Astrocyte of the cerebellum (primary cell): ENCODE results near the gene CTIF.

Source experiments
- DNase-seq: peaks from one replicate; pipeline ENCODE4 v3.0.0-alpha.2; 2011; ENCODE audit warnings: low read depth
- H3K4me3 ChIP-seq: 2 replicates; pipeline ENCODE4 v1.5.1; 2011; ENCODE audit warnings: mild to moderate bottlenecking, low read depth, low read length, moderate library complexity
- in situ Hi-C: cut with HindIII; loops from 2 replicates; pipeline ENCODE4 v1.10.0; 2017; ENCODE audit warnings: low sequenced_read_pairs
- TF ChIP-seq, protein P1 (sequence below): IDR thresholded peaks from 2 replicates; pipeline ENCODE4 v1.5.1; 2012; ENCODE audit warnings: low read length, low read depth, moderate library complexity, mild to moderate bottlenecking; ENCODE audit errors: missing control alignments

Gene CTIF

DNA sequence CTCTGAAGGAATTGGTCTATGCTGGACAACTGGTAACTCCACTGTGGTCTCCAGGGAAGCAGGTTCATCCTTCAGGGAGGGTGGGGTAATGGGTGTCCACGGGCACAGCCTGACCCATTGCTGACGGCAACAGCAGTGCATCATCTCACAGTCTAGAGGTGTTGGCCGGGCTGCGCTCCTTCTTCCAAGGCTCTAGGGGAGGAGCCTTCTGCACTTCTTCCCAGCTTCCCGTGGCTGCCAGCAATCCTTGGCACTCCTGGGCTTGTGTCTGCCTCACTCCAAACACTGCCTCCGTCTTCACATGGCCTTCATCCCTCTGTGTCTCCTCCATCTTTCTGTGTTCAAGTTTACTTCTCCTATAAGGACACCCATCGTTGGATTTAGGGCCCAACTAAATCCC, 166.2 kb downstream of the CTIF start:
- in situ Hi-C loops: no loop called here
- H3K4me3 ChIP-seq: no peak overlapping the region
- DNase-seq: no peak
- TF ChIP-seq, protein P1, sequence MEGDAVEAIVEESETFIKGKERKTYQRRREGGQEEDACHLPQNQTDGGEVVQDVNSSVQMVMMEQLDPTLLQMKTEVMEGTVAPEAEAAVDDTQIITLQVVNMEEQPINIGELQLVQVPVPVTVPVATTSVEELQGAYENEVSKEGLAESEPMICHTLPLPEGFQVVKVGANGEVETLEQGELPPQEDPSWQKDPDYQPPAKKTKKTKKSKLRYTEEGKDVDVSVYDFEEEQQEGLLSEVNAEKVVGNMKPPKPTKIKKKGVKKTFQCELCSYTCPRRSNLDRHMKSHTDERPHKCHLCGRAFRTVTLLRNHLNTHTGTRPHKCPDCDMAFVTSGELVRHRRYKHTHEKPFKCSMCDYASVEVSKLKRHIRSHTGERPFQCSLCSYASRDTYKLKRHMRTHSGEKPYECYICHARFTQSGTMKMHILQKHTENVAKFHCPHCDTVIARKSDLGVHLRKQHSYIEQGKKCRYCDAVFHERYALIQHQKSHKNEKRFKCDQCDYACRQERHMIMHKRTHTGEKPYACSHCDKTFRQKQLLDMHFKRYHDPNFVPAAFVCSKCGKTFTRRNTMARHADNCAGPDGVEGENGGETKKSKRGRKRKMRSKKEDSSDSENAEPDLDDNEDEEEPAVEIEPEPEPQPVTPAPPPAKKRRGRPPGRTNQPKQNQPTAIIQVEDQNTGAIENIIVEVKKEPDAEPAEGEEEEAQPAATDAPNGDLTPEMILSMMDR: no peak

GRCh38 chr18:48705531-48705930, 166.7 kb downstream of the CTIF start:
- in situ Hi-C loops: no loop called here
- TF ChIP-seq, protein P1: no peak
- DNase-seq: no peak
- no peak overlapping the region for H3K4me3 ChIP-seq

DNA sequence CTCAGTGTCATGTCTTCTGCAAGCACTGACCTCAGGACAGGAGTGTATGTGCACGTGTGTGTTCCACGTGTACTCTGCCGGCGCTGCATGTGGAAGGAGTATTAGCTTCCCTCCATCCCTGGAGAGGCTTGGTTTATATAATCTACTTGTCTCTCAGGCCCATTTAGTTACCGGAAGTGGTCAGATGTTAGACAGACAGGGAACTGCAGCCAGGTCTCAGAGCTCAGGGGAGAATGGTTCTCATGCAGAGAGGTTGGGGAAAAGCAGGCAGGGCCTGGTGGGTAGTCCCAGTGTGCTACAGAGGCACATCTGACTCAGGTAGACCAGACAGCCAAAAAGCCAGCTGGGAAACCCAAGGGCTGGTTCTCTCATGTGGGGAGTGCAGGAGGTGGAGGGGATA, 167.9 kb downstream of the CTIF start:
- no peak overlapping the region for H3K4me3 ChIP-seq
- in situ Hi-C loops: no loop called here
- TF ChIP-seq, protein P1: no peak
- DNase-seq: no peak

GRCh38 chr18:48707636-48708296, 168.9 kb downstream of the CTIF start:
- TF ChIP-seq, protein P1: no peak
- no peak for DNase-seq
- in situ Hi-C loops: no loop called here
- no peak overlapping the region for H3K4me3 ChIP-seq

GRCh38 chr18:48708807-48709206, 170.0 kb downstream of the CTIF start:
- in situ Hi-C loops: no loop called here
- DNase-seq: no peak
- TF ChIP-seq, protein P1: no peak
- no peak overlapping the region for H3K4me3 ChIP-seq

DNA sequence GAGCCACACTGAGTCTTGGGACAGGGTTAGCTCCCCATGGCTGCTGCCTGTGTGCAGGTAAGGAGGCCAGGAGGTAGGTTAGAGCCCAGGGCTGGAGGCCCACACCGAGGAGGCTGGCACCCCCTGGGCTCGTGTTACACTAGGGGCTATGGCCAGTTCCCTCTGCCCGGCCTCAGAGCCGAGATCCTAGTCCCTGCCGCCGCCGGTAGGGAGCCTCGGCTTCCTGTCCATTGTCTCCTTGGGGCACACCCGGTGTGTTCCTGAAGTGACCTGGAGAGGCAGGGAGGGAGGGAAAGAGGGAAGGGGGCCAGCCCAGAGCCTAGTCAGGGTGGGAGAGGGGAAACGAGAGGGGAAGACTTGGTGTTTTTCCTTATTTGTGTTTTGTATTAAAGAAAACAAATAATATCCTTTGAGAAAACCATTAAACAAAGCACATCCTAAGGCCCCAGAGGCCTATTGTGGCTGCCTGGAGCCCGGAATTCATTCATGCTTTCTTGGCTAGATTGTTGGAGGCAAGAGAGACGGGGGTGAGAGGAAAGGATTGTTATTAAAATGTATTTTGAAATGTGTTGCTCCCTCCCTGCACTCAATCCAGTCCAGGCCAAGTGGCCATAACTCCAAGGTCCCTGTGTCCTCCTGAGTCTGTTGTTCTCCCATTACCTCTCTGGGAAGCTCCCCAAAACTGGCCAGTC, 170.7 kb downstream of the CTIF start:
- TF ChIP-seq, protein P1: no peak
- no peak for DNase-seq
- in situ Hi-C loops: no loop called here
- H3K4me3 ChIP-seq: no peak overlapping the region
